Muscle of back (tissue), 11 donors: ENCODE results near the gene KARS1. TPM values are rescaled to one million over a fixed set of nuclear protein-coding genes. Genes with fewer than 3 reads are reported as not detected.

ENCODE experiments used
- DNase-seq, 3 donors: peaks; one replicate each; pipeline versions ENCODE4 v3.0.0 to v3.0.0-alpha.2; 2013
- polyA plus RNA-seq, 10 donors: library from polyadenylated mRNA; unstranded; fragments of 120-200 nt; gene quantifications; one replicate each; pipeline ENCODE4 v1.2.1, GENCODE V29; 2013; ENCODE audit not compliant: insufficient read length in 10 of 10

Gene KARS1
- polyA plus RNA-seq, 10 donors, result 108 to 136 (median 128) TPM

- peak; percentile 84 to 97 (median 92) for DNase-seq
These were observed 56.3 kb downstream of the KARS1 start for GRCh38 chr16:75590920-75591843.

GRCh38 chr16:75589306-75589705 lies 58.2 kb downstream of the KARS1 start:
- peak in 2 of 3 donors; percentile 81 to 85 for DNase-seq

DNA sequence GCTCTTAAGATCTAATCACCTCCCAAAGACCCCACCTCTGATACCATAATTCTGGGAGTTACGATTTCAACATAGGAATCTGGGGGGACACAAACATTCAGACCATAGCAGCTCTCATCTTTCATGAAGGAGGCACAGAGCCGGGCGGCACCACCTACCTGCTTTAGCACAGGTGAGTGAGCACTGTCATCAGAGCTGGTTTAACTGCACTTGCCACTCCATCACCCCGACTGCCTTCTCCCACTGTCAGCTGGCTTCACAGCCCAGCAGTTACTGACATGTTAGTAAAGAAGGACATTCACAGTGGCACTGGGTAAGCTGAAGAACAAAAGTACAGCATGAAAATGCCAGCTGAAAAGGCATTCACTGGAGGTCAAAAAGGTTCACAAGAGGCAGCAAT lies 58.7 kb downstream of the KARS1 start:
- DNase-seq, result no peak

- no peak for DNase-seq
These were observed 63.4 kb downstream of the KARS1 start for GRCh38 chr16:75584108-75584507.

DNA sequence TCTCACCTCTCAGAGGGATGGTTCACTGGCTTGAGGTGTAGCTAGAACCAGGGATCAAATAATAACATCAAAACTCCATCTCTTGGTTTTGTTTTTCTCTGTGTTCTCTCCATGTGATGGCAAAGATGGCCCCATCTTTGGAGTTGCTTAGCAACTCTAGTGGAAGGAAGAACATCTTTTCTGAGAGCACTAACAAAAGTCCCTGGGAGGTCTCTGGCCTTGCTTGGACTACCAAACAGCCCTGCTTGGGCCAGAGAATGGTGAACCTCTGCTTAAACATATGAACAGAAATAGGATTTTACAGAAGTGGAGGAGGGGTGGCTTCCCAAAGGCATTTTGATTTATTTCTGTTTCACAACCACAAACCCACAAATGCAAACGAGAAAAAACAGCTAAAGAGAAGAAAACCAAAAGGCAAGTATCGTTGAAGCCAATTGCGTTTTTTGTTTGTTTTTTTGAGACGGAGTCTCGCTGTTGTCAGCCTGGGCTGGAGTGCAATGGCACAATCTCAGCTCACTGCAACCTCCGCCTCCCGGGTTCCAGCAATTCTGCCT lies 68.1 kb downstream of the KARS1 start:
- no peak for DNase-seq

GRCh38 chr16:75578725-75579124 lies 68.7 kb downstream of the KARS1 start:
- no peak for DNase-seq

GRCh38 chr16:75578212-75578611 lies 69.3 kb downstream of the KARS1 start:
- DNase-seq, result no peak

Other genes with a start within 250 kb of the KARS1 start
- gene CFDP1, start 214.2 kb downstream of the KARS1 start, polyA plus RNA-seq, result 100 to 1,000 TPM in 1 of 10 donors, 10 to 100 TPM in 9; 70.9 to 125 (median 91.4) TPM
- 10 to 100 TPM; 12.0 to 24.5 (median 19.6) TPM for gene TMEM170A, start 183.0 kb downstream of the KARS1 start, polyA plus RNA-seq
- gene CHST6, start 152.2 kb downstream of the KARS1 start, polyA plus RNA-seq, result 1 to 10 TPM; 1.0 to 5.5 (median 3.0) TPM
- under 1 TPM in 8 of 10 donors, not detected in 2; 0.05 to 0.43 (median 0.13) TPM for gene CHST5, start 111.6 kb downstream of the KARS1 start, polyA plus RNA-seq
- gene TMEM231, start 91.4 kb downstream of the KARS1 start, polyA plus RNA-seq, result 1 to 10 TPM; 5.3 to 9.6 (median 8.3) TPM
- 100 to 1,000 TPM; 122 to 148 (median 134) TPM for gene GABARAPL2, start 81.3 kb downstream of the KARS1 start, polyA plus RNA-seq
- 10 to 100 TPM; 22.8 to 46.2 (median 32.4) TPM for gene ADAT1, start 24.4 kb downstream of the KARS1 start, polyA plus RNA-seq
- gene TERF2IP, start 108 bp upstream of the KARS1 start, polyA plus RNA-seq, result 10 to 100 TPM; 55.4 to 71.4 (median 63.1) TPM
- gene CPHXL2, start 29.3 kb upstream of the KARS1 start, polyA plus RNA-seq, result under 1 TPM in 2 of 10 donors, not detected in 8; 0.11 to 0.31 TPM
- gene DUXB, start 53.8 kb upstream of the KARS1 start, polyA plus RNA-seq, result not detected
- not detected for gene CPHXL, start 78.8 kb upstream of the KARS1 start, polyA plus RNA-seq